Measurements from ENCODE around the gene DNPEP. TPM values are rescaled to one million over a fixed set of nuclear protein-coding genes. Genes with fewer than 3 reads are reported as not detected.

DNPEP gene
- total and polyA plus RNA-seq, 2 of the 4 experiments (the other 2 are of a cell fraction): 74.2 to 89.4 TPM

DNA sequence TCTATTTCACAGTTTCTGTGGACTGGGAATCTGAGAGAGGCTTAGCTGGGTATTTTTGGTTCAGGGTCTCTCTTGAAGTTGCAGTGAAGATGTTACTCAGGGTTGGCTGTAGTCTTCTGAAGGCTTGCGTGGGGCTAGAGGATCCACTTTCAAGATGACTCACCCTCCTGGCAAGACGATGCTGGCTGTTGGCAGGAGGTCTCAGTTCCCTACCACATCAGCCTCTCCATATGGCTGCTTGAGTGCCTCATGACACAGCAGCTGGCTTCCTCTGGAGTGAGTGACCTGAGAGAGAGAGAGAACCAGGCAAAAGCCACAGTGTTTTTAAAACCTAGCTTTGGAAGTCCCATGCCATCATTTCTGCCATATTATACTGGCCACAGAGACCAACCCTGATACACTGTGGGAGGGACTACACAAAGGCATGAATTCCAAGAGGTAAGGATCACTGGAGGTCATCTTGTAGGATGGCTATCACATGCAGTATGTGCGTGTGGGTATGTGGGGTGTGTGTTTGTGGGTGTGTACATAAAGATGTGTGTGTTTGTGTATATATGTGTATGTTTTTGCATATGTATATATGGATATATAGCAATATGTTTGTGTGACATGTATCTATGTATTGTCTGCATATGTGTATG is 25.1 kb downstream of the DNPEP start:
- Histone ChIP-seq H4K91ac (ENCODE audit: insufficient read depth, low read depth, low read length) (no peak overlapping the region), H3K27me3 (ENCODE audit: control insufficient read depth, insufficient read depth, low read length) (peaks cover 29% of the 10 kb centered on the region), H2BK20ac (ENCODE audit: low read depth, low read length) (peak overlapping the region; percentile 76; the same call in 1 of the 2 replicates), H3K79me1 (ENCODE audit: low read depth in 1 of 2, low read length in 2 of 2) (no peaks in the 10 kb centered on the region), H3K56ac (ENCODE audit: extremely low read depth, insufficient read depth, low read length) (no peak overlapping the region), H3K27ac (ENCODE audit: insufficient read depth, low read length) (peak overlapping the region; percentile 67; the same call in 1 of the 2 replicates), H3K4me2 (ENCODE audit: low read depth, low read length) (no peak overlapping the region), H4K20me1 (ENCODE audit: insufficient read depth, low read length) (peaks cover 4% of the 10 kb centered on the region; the same call in 1 of the 2 replicates), H3K36me3 (ENCODE audit: control insufficient read depth, insufficient read depth, low read length) (no peaks in the 10 kb centered on the region), H3K23ac (ENCODE audit: low read depth, low read length) (no peak overlapping the region), H3K4ac (ENCODE audit: low read depth, low read length) (peak overlapping the region; percentile 69), H4K5ac (ENCODE audit: low read depth, low read length) (no peak overlapping the region), H4K8ac (ENCODE audit: low read depth in 2 of 2, low read length in 2 of 2) (peak overlapping the region in 1 of 2 experiments; percentile 64; a peak in 1 of 4 replicates), H3K9ac (ENCODE audit: low read depth, low read length) (no peak overlapping the region), H3K4me3 (ENCODE audit: insufficient read depth, low read depth, low read length) (no peak overlapping the region), H3K9me3 (ENCODE audit: control insufficient read depth, insufficient read depth, low read length) (no peaks in the 10 kb centered on the region), H2AK9ac (replicated peaks; ENCODE audit: low read depth, low read length, poor library complexity) (no peak overlapping the region), H2BK5ac (ENCODE audit: low read depth, low read length, poor library complexity, severe bottlenecking) (peak overlapping the region; percentile 82), H2BK120ac (ENCODE audit: low read depth, low read length) (peak overlapping the region; percentile 48), H2AK5ac (ENCODE audit: low read depth, low read length) (peak overlapping the region; percentile 48; the same call in 1 of the 2 replicates), H3K4me1 (ENCODE audit: control insufficient read depth, insufficient read depth, low read length) (peaks cover 11% of the 10 kb centered on the region), H3K18ac (ENCODE audit: low read depth, low read length) (no peak overlapping the region), H3K14ac (replicated peaks; ENCODE audit: low read depth, low read length) (no peak overlapping the region), H2BK15ac (ENCODE audit: low read depth, low read length) (no peak overlapping the region; the same call in 2 of the 3 replicates), H2AFZ (replicated peaks; ENCODE audit: low read length, poor library complexity) (peak overlapping the region; percentile 4), H3K9me1 (ENCODE audit: insufficient read depth, low read length) (peaks cover 8% of the 10 kb centered on the region)
- in situ Hi-C loops (cut with MboI; ENCODE audit: low sequenced_read_pairs): no loop called here
- dilution Hi-C loops (cut with HindIII; ENCODE audit: low sequenced_read_pairs, unreplicated experiment): no loop called here
- TF ChIP-seq FOS (IDR thresholded peaks at IDR 0.05; ENCODE audit: low read depth, low read length) (peak; percentile 95), MAFK (IDR thresholded peaks at IDR 0.05; ENCODE audit: low read depth, low read length) (peak; percentile 12; the same call in 1 of the 2 replicates), RFX5 (IDR thresholded peaks at IDR 0.05; ENCODE audit: low read depth, low read length) (no peak), BHLHE40 (IDR thresholded peaks at IDR 0.05; ENCODE audit: low read depth, low read length) (peak; percentile 51; the same call in 1 of the 2 replicates), MXI1 (IDR thresholded peaks at IDR 0.05; ENCODE audit: borderline replicate concordance, low read depth, low read length) (0 out of 2 replicates have a peak, but pooled peaks have one; percentile 67), SMC3 (IDR thresholded peaks at IDR 0.05; ENCODE audit: low read depth, low read length) (no peak), USF2 (IDR thresholded peaks at IDR 0.05; ENCODE audit: low read depth, low read length) (peak; percentile 52; the same call in 1 of the 2 replicates), ELK1 (IDR thresholded peaks at IDR 0.05; ENCODE audit: borderline replicate concordance, low read depth, low read length) (no peak), MAZ (IDR thresholded peaks at IDR 0.05; ENCODE audit: borderline replicate concordance, low read depth, low read length) (peak; percentile 20; the same call in 1 of the 2 replicates), RAD21 (IDR thresholded peaks at IDR 0.05; ENCODE audit: low read length) (no peak), NFE2L2 (IDR thresholded peaks at IDR 0.05; ENCODE audit: low read depth, low read length) (peak; percentile 63; the same call in 1 of the 2 replicates), CHD1 (IDR thresholded peaks at IDR 0.05; ENCODE audit: low read depth, low read length) (no peak), RCOR1 (IDR thresholded peaks at IDR 0.05; ENCODE audit: insufficient replicate concordance, low read length) (peak; percentile 81), CEBPB (IDR thresholded peaks at IDR 0.05; ENCODE audit: low read depth, low read length) (peak; percentile 25; the same call in 1 of the 2 replicates), POLR2A (IDR thresholded peaks at IDR 0.05; ENCODE audit: low read depth, low read length) (no peak)
- ATAC-seq (ENCODE audit: low read depth): peak; percentile 95
- POLR2A ChIA-PET (ENCODE audit: unreplicated experiment): no interaction called here
- no TSS peak for BruUV-seq (replicated peaks)
- peak; percentile 99 for DNase-seq
- intact Hi-C loops (cut with micrococcal nuclease): no loop called here
- 22% methylated on average over 1 of the region's 3 CpGs; no CpG with 5 or more reads in 1 of the 2 experiments for WGBS, 2 experiments (ENCODE audit: extremely low coverage in 2 of 2, insufficient read length in 1 of 2)
- CTCF ChIA-PET: interaction anchor here (0.6 kb wide), 1 partner anchor 22 kb away, joined by 3 read pairs; no protein-coding TSS in a partner anchor

Measured in IMR-90 (cell line).